ENCODE results near the gene HJURP.
A peak's percentile ranks its signal among the peaks of the same experiment; 100 is the strongest.

The HJURP gene

GRCh38 chr2:233847248-233847898, 7.0 kb downstream of the HJURP start:
- Histone ChIP-seq H3K27me3 (no peaks in the 10 kb centered on the region), H3K36me3 (no peaks in the 10 kb centered on the region), H3K27ac (no peak overlapping the region), H3K9me3 (no peaks in the 10 kb centered on the region), H3K4me3 (no peak overlapping the region), H3K4me1 (no peaks in the 10 kb centered on the region)
- DNase-seq = peak in 1 of 2 donors; percentile 50
- no peak for TF ChIP-seq CTCF (IDR thresholded peaks at IDR 0.05)
- intact Hi-C loops (cut with DNase I; ENCODE audit: low total_unique reads) = no loop called here

- no peaks in the 10 kb centered on the region for H3K36me3 ChIP-seq
- DNase-seq = no peak
- H3K4me3 ChIP-seq = no peak overlapping the region
- no peak overlapping the region for H3K27ac ChIP-seq
- no peaks in the 10 kb centered on the region for H3K27me3 ChIP-seq
- no peaks in the 10 kb centered on the region for H3K9me3 ChIP-seq
- intact Hi-C loops (cut with DNase I; ENCODE audit: low total_unique reads) = no loop called here
- no peaks in the 10 kb centered on the region for H3K4me1 ChIP-seq
- TF ChIP-seq CTCF (IDR thresholded peaks at IDR 0.05) = no peak
Measured at GRCh38 chr2:233846387-233847247, 7.7 kb downstream of the HJURP start.

GRCh38 chr2:233845301-233846060, 8.9 kb downstream of the HJURP start:
- no peaks in the 10 kb centered on the region for H3K9me3 ChIP-seq
- no peak overlapping the region for H3K27ac ChIP-seq
- H3K4me3 ChIP-seq = no peak overlapping the region
- DNase-seq = no peak
- intact Hi-C loops (cut with DNase I; ENCODE audit: low total_unique reads) = no loop called here
- no peaks in the 10 kb centered on the region for H3K4me1 ChIP-seq
- H3K36me3 ChIP-seq = no peaks in the 10 kb centered on the region
- no peak for TF ChIP-seq CTCF (IDR thresholded peaks at IDR 0.05)
- no peaks in the 10 kb centered on the region for H3K27me3 ChIP-seq

GRCh38 chr2:233844836-233845235, 9.5 kb downstream of the HJURP start:
- no peaks in the 10 kb centered on the region for H3K4me1 ChIP-seq
- H3K9me3 ChIP-seq = no peaks in the 10 kb centered on the region
- H3K27me3 ChIP-seq = no peaks in the 10 kb centered on the region
- no peak for TF ChIP-seq CTCF (IDR thresholded peaks at IDR 0.05)
- H3K4me3 ChIP-seq = no peak overlapping the region
- no peak overlapping the region for H3K27ac ChIP-seq
- DNase-seq = no peak
- no peaks in the 10 kb centered on the region for H3K36me3 ChIP-seq
- intact Hi-C loops (cut with DNase I; ENCODE audit: low total_unique reads) = no loop called here

- H3K4me3 ChIP-seq = no peak overlapping the region
- no peak overlapping the region for H3K27ac ChIP-seq
- H3K4me1 ChIP-seq = no peaks in the 10 kb centered on the region
- H3K9me3 ChIP-seq = no peaks in the 10 kb centered on the region
- TF ChIP-seq CTCF (IDR thresholded peaks at IDR 0.05) = no peak
- DNase-seq = no peak
- H3K36me3 ChIP-seq = no peaks in the 10 kb centered on the region
- H3K27me3 ChIP-seq = no peaks in the 10 kb centered on the region
- intact Hi-C loops (cut with DNase I; ENCODE audit: low total_unique reads) = no loop called here
Measured at GRCh38 chr2:233844064-233844807, 10.1 kb downstream of the HJURP start.
